ENCODE data around the gene SRSF2.
"Not testable (repeated sequence)": the region's sequence is repeated elsewhere in the genome, so short reads cannot be mapped to it uniquely, and the experiment has no call there.

SRSF2 gene

GRCh38 chr17:76700617-76701470 lies 36.3 kb downstream of the SRSF2 start:
- DNase-seq (ENCODE audit: low spot score) = peak; percentile 89

- no peak for DNase-seq (ENCODE audit: low spot score)
These were observed 36.9 kb downstream of the SRSF2 start for GRCh38 chr17:76700270-76700616.

DNA sequence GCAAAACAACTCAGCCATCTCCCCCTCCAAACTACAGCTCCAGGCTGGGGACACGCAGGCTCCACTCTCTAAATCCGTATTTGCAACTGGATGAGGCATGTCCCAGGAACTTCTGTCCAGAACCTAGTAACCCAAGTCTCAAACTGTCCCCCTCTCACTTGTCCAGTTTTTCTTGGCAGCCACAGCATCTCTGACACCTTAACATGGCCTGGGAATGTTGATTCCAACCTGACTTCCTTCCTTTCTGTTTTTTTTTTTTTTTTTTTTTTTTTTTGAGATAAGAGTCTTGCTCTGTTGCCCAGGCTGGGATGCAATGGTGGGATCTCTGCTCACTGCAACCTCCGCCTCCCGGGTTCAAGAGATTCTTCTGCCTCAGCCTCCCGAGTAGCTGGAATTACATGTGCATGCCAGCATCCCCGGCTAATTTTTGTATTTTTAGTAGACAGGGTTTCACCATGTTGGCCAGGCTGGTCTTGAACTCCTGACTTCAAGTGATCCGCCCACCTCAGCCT lies 38.6 kb downstream of the SRSF2 start:
- not testable (repeated sequence) for DNase-seq (ENCODE audit: low spot score)

GRCh38 chr17:76697702-76698465 lies 39.2 kb downstream of the SRSF2 start:
- DNase-seq (ENCODE audit: low spot score) = peak; percentile 40

- no peak for DNase-seq (ENCODE audit: low spot score)
These were observed 40.1 kb downstream of the SRSF2 start for GRCh38 chr17:76696763-76697701.

DNA sequence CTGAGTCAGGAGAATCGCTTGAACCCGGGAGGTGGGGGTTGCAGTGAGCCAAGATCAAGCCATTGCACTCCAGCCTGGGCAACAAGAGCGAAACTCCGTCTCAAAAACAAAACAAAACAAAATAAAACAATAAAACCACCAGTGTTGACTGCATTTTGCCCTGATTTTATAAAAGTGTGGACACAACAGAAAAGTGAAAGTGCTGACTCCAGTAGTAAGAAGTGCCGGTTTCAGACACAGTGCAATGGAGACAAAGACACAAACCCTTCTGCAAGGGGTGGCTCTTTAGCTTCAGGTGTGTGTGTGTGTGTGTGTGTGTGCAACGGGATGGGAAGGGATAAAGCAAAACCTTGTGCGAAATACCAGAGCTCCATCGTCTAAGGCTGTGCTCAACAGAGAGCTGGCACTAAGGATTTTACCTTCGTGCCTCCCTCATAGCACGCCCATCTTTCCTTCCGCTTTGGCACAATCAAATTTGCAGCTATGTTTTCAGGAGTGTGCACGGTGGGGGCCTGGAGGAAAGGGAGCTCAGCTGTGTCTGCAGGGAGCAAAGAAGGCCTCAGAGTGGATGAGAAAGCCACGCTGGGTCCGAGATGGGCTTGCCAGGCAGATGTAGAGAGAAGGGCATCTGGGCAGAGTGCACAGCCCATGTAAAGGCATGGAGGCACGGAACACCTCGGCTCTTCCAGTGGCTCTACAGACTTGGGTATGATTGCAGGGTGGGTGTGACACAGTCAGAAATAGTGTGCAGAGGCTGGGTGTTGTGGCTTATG lies 41.9 kb downstream of the SRSF2 start:
- no peak for DNase-seq (ENCODE audit: low spot score)

- DNase-seq (ENCODE audit: low spot score) = no peak
These were observed 45.5 kb downstream of the SRSF2 start for GRCh38 chr17:76691379-76692191.

GRCh38 chr17:76690596-76691280 lies 46.4 kb downstream of the SRSF2 start:
- no peak for DNase-seq (ENCODE audit: low spot score)

GRCh38 chr17:76689859-76690258 lies 47.3 kb downstream of the SRSF2 start:
- no peak for DNase-seq (ENCODE audit: low spot score)

DNA sequence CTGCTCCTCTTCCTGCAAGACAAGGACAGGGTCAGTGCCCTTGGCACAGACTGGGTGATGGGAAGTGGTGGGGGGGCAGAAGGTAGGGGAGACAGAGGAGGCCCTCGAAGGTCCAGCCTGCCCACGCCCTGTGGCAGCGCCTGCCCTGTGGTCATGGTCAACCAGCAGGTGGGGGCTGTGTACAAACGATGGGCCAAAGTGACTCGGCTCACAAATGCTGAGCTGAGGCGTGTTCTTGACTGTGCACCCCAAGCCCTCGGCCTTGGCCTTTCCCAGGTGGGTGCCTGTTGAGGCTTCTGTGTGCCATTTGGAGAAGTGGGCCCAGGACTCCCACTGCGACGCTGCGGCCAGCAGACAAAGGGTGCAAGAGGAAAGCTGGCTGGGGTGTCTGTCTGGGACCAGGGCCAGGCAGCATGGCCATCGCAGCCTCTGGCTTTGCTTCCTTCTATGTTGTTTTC lies 48.9 kb downstream of the SRSF2 start:
- no peak for DNase-seq (ENCODE audit: low spot score)

GRCh38 chr17:76687298-76688164 lies 49.6 kb downstream of the SRSF2 start:
- no peak for DNase-seq (ENCODE audit: low spot score)

GRCh38 chr17:76686538-76687297 lies 50.4 kb downstream of the SRSF2 start:
- no peak for DNase-seq (ENCODE audit: low spot score)

DNA sequence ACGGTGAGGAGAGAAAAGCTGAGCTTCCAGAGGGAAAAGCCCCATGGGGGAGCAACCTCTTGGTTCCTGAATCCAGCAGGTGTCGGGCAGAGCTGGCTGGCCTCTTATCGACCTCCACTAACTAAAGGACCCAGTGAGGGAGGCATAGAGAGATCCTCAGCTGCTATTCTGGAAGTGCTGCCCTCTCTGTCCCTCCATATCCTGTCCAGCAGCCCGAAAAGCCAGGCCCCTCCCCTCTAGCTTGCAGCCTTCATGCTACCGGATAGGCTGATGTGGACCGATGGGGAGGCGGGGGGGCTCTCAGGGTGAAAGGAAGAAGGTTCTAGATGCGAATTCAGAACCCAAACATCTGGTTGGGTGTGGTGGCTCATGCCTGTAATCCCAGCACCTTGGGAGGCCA lies 51.3 kb downstream of the SRSF2 start:
- no peak for DNase-seq (ENCODE audit: low spot score)

- no peak for DNase-seq (ENCODE audit: low spot score)
These were observed 51.8 kb downstream of the SRSF2 start for GRCh38 chr17:76685366-76685765.

- no peak for DNase-seq (ENCODE audit: low spot score)
These were observed 52.4 kb downstream of the SRSF2 start for GRCh38 chr17:76684756-76685155.

All from AG20443 (cell line).